Thyroid gland (tissue), 4 donors: ENCODE data around the gene COPG1.

Experiments used
- POLR2A ChIP-seq, 2 donors: fragments of 450-650 bp; IDR thresholded peaks; one replicate each; pipeline ENCODE4 v1.6.1; 2017; ENCODE audit warnings: antibody characterized with exemption in 2 of 2, mild to moderate bottlenecking in 2 of 2, moderate library complexity in 1 of 2
- TF ChIP-seq, protein P1 (sequence below), 6 experiments: fragments of 200-600 bp in 3 of 6; fragments of 450-650 bp in 3 of 6; sonication (generic) in 3 of 6; IDR thresholded peaks; one replicate each; pipeline ENCODE4 v1.5.1; 2016 to 2019; ENCODE audit warnings: antibody characterized with exemption in 6 of 6, mild to moderate bottlenecking in 2 of 6, inconsistent platforms in 1 of 6, moderate library complexity in 1 of 6

DNA sequence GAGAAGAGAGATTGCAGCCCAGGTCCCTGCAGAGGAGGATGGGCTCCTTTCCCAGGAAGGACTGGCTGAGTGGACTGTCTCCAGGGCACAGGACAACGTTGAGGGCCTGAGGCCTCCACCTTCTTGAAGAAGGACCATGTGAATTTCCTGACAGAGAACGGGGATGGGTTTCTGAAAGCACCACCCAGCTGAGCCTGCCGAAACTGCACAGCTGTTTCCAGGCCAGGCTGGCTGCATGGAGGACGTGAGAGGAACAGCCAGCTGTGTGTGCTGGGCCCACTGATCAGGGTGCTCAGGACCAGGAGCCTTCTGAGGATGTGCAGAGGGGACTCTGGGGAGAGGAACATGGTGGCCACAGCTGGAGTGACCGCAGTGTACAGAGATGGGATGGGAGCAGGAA lies 68.4 kb downstream of the COPG1 start:
- TF ChIP-seq, protein P1, sequence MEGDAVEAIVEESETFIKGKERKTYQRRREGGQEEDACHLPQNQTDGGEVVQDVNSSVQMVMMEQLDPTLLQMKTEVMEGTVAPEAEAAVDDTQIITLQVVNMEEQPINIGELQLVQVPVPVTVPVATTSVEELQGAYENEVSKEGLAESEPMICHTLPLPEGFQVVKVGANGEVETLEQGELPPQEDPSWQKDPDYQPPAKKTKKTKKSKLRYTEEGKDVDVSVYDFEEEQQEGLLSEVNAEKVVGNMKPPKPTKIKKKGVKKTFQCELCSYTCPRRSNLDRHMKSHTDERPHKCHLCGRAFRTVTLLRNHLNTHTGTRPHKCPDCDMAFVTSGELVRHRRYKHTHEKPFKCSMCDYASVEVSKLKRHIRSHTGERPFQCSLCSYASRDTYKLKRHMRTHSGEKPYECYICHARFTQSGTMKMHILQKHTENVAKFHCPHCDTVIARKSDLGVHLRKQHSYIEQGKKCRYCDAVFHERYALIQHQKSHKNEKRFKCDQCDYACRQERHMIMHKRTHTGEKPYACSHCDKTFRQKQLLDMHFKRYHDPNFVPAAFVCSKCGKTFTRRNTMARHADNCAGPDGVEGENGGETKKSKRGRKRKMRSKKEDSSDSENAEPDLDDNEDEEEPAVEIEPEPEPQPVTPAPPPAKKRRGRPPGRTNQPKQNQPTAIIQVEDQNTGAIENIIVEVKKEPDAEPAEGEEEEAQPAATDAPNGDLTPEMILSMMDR (IDR thresholded peaks at IDR 0.05) = no peak
- no peak for TF ChIP-seq POLR2A (IDR thresholded peaks at IDR 0.05)
